Measurements from ENCODE around the gene NHERF1.

Gene NHERF1

GRCh38 chr17:74792586-74793105 lies 44.2 kb downstream of the NHERF1 start:
- H4K20me1 ChIP-seq (ENCODE audit: low read depth, low read length), result no peaks in the 10 kb centered on the region
- no peak overlapping the region for H3K4me2 ChIP-seq (ENCODE audit: low read depth, low read length, poor library complexity, severe bottlenecking)
- no peak overlapping the region for H3K9ac ChIP-seq (ENCODE audit: low read length)
- TF ChIP-seq CTCF (IDR thresholded peaks at IDR 0.05; ENCODE audit: insufficient read depth, low read length, poor library complexity, severe bottlenecking) (no peak), EZH2phosphoT487 (conservative IDR thresholded peaks at IDR 0.05; ENCODE audit: low read length) (no peak)
- H3F3A ChIP-seq (ENCODE audit: insufficient read depth), result no peaks in the 10 kb centered on the region; the same call in 1 of the 2 replicates
- H3K27ac ChIP-seq (ENCODE audit: low read depth, low read length), result no peak overlapping the region
- H2AFZ ChIP-seq (ENCODE audit: low read depth, low read length, severe bottlenecking), result no peak overlapping the region
- no peak overlapping the region for H3K4me3 ChIP-seq (ENCODE audit: insufficient read depth, low read length, poor library complexity, severe bottlenecking)
- H3K79me2 ChIP-seq (ENCODE audit: insufficient read depth, low read length), result no peaks in the 10 kb centered on the region
- H3K27me3 ChIP-seq (ENCODE audit: low read length), result no peaks in the 10 kb centered on the region
- H3K9me3 ChIP-seq (ENCODE audit: insufficient read depth, low read length), result no peaks in the 10 kb centered on the region
- no peaks in the 10 kb centered on the region for H3K9me2 ChIP-seq (replicated peaks; ENCODE audit: insufficient read depth, low read length)
- no peaks in the 10 kb centered on the region for H3K36me3 ChIP-seq (ENCODE audit: low read length)

GRCh38 chr17:74795327-74796020 lies 47.0 kb downstream of the NHERF1 start:
- Histone ChIP-seq H4K20me1 (ENCODE audit: low read depth, low read length) (no peaks in the 10 kb centered on the region), H3K27ac (ENCODE audit: low read depth, low read length) (no peak overlapping the region), H3K27me3 (ENCODE audit: low read length) (no peaks in the 10 kb centered on the region), H3K4me2 (ENCODE audit: low read depth, low read length, poor library complexity, severe bottlenecking) (no peak overlapping the region), H3K79me2 (ENCODE audit: insufficient read depth, low read length) (no peaks in the 10 kb centered on the region), H3K9ac (ENCODE audit: low read length) (no peak overlapping the region), H3K9me3 (ENCODE audit: insufficient read depth, low read length) (no peaks in the 10 kb centered on the region), H3K9me2 (replicated peaks; ENCODE audit: insufficient read depth, low read length) (no peaks in the 10 kb centered on the region), H3K36me3 (ENCODE audit: low read length) (no peaks in the 10 kb centered on the region), H2AFZ (ENCODE audit: low read depth, low read length, severe bottlenecking) (no peak overlapping the region), H3F3A (ENCODE audit: insufficient read depth) (no peaks in the 10 kb centered on the region; the same call in 1 of the 2 replicates), H3K4me3 (ENCODE audit: insufficient read depth, low read length, poor library complexity, severe bottlenecking) (no peak overlapping the region)
- no peak for TF ChIP-seq CTCF (IDR thresholded peaks at IDR 0.05; ENCODE audit: insufficient read depth, low read length, poor library complexity, severe bottlenecking)
- no peak for TF ChIP-seq EZH2phosphoT487 (conservative IDR thresholded peaks at IDR 0.05; ENCODE audit: low read length)

- H3K79me2 ChIP-seq (ENCODE audit: insufficient read depth, low read length), result no peaks in the 10 kb centered on the region
- no peaks in the 10 kb centered on the region for H3F3A ChIP-seq (ENCODE audit: insufficient read depth)
- no peak overlapping the region for H3K27ac ChIP-seq (ENCODE audit: low read depth, low read length)
- H3K27me3 ChIP-seq (ENCODE audit: low read length), result no peaks in the 10 kb centered on the region
- H3K9me3 ChIP-seq (ENCODE audit: insufficient read depth, low read length), result no peaks in the 10 kb centered on the region
- H3K4me3 ChIP-seq (ENCODE audit: insufficient read depth, low read length, poor library complexity, severe bottlenecking), result no peak overlapping the region
- H2AFZ ChIP-seq (ENCODE audit: low read depth, low read length, severe bottlenecking), result no peak overlapping the region
- TF ChIP-seq CTCF (IDR thresholded peaks at IDR 0.05; ENCODE audit: insufficient read depth, low read length, poor library complexity, severe bottlenecking) (no peak), EZH2phosphoT487 (conservative IDR thresholded peaks at IDR 0.05; ENCODE audit: low read length) (no peak)
- H3K36me3 ChIP-seq (ENCODE audit: low read length), result no peaks in the 10 kb centered on the region
- no peak overlapping the region for H3K9ac ChIP-seq (ENCODE audit: low read length)
- H4K20me1 ChIP-seq (ENCODE audit: low read depth, low read length), result no peaks in the 10 kb centered on the region
- no peaks in the 10 kb centered on the region for H3K9me2 ChIP-seq (replicated peaks; ENCODE audit: insufficient read depth, low read length)
- no peak overlapping the region for H3K4me2 ChIP-seq (ENCODE audit: low read depth, low read length, poor library complexity, severe bottlenecking)
These were observed 47.8 kb downstream of the NHERF1 start for GRCh38 chr17:74796211-74796610.
